Activated naive CD4-positive, alpha-beta T cell treated with anti-CD3 and anti-CD28 coated beads for 36 hours (primary cell): ENCODE results near the gene IRF2. TPM values are rescaled to one million over a fixed set of nuclear protein-coding genes. Genes with fewer than 3 reads are reported as not detected.

Experiments used
- CTCF ChIA-PET: fragments of 350-600 bp; sonication (Branson Sonifier 250); formaldehyde crosslinking; loops from one replicate; lab custom pipeline; 2021; ENCODE audit warnings: antibody characterized with exemption; lab: Charles Lee
- DNase-seq: peaks from one replicate; pipeline ENCODE4 v3.0.0-alpha.2; 2020
- H3K27ac Mint-ChIP-seq: one replicate; pipeline ENCODE4 v1.8.0; 2021; ENCODE audit warnings: mild to moderate bottlenecking, mixed read lengths
- H3K27me3 Mint-ChIP-seq: one replicate; pipeline ENCODE4 v1.8.0; 2021; ENCODE audit warnings: low read depth, mixed read lengths
- H3K36me3 Mint-ChIP-seq: one replicate; pipeline ENCODE4 v1.8.0; 2021; ENCODE audit warnings: low read depth, mixed read lengths
- H3K4me1 Mint-ChIP-seq: one replicate; pipeline ENCODE4 v1.8.0; 2021; ENCODE audit warnings: low read depth, mixed read lengths
- H3K4me3 Mint-ChIP-seq: one replicate; pipeline ENCODE4 v1.8.0; 2021; ENCODE audit warnings: mild to moderate bottlenecking, moderate library complexity, mixed read lengths
- H3K9me3 Mint-ChIP-seq: one replicate; pipeline ENCODE4 v1.8.0; 2021; ENCODE audit warnings: mixed read lengths
- intact Hi-C: fragments of 100-400 bp; cut with micrococcal nuclease; formaldehyde crosslinking; loops from one replicate; pipeline ENCODE4 v1.15.1; 2023
- total RNA-seq, 2 experiments: library from RNA; stranded (reverse); gene quantifications; one replicate each; pipeline ENCODE4 v1.2.3, GENCODE V29; 2021

Gene IRF2
- total RNA-seq, 2 experiments from 2014 or later: 37.3 to 38.3 TPM

DNA sequence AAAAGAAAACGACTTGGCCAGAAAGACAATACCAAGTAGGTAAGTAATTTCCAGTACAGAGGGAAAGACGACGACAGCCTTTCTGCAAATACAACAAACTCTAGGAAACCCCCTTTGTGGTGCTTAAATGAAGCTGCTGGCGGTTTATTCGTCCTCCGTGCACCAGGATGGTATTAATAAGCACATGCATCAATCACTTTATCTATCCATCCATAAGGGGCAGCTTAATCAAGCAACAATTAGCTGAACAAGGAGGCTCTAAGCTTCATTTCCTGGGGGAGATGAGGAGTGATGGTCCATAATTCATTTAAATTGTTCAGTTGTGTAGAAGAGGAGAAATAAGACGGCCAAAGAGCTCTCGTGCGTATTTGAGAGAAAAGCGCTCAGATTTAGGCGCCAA is 26.2 kb downstream of the IRF2 start:
- Mint-ChIP-seq H3K9me3 (no peaks in the 10 kb centered on the region), H3K36me3 (peaks cover 4% of the 10 kb centered on the region), H3K4me3 (no peak overlapping the region), H3K27ac (no peak overlapping the region), H3K27me3 (no peaks in the 10 kb centered on the region), H3K4me1 (peaks cover 68% of the 10 kb centered on the region)
- CTCF ChIA-PET: interaction anchor here (1.1 to 1.6 kb wide), 2 partner anchors 120 to 184 kb away, joined by 3 to 4 read pairs; no protein-coding TSS in a partner anchor
- intact Hi-C loops: no loop called here
- no peak for DNase-seq

- DNase-seq: no peak
- intact Hi-C loops: no loop called here
- no peaks in the 10 kb centered on the region for H3K9me3 Mint-ChIP-seq
- H3K27me3 Mint-ChIP-seq: no peaks in the 10 kb centered on the region
- H3K27ac Mint-ChIP-seq: no peak overlapping the region
- H3K36me3 Mint-ChIP-seq: peaks cover 4% of the 10 kb centered on the region
- CTCF ChIA-PET: interaction anchor here (1.6 kb wide), 1 partner anchor 184 kb away, joined by 4 read pairs; no protein-coding TSS in a partner anchor
- no peak overlapping the region for H3K4me3 Mint-ChIP-seq
- peaks cover 71% of the 10 kb centered on the region for H3K4me1 Mint-ChIP-seq
These were observed 26.7 kb downstream of the IRF2 start for GRCh38 chr4:184447664-184448063.

GRCh38 chr4:184446132-184446658 is 28.2 kb downstream of the IRF2 start:
- Mint-ChIP-seq H3K4me1 (peaks cover 82% of the 10 kb centered on the region), H3K27me3 (no peaks in the 10 kb centered on the region), H3K36me3 (peaks cover 4% of the 10 kb centered on the region), H3K4me3 (no peak overlapping the region), H3K27ac (no peak overlapping the region), H3K9me3 (no peaks in the 10 kb centered on the region)
- DNase-seq: no peak
- CTCF ChIA-PET: no interaction called here
- intact Hi-C loops: no loop called here

DNA sequence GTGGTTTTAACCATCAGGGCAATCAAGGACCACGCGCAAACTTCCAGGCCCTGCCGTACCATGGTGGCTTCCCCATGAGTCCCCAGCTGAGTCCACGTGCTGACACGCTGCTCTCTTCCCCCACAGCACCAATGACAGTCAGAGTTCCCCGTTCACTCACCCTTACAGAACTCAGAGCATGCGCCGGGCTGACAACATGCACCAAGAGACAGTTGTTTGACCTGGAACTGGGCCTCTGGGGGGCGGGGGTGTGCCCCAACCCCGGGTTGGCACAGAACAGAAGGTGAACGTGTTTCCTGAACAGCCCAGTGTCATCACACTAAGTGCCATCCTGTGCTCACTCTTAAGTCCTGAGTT is 29.4 kb downstream of the IRF2 start:
- no peaks in the 10 kb centered on the region for H3K9me3 Mint-ChIP-seq
- peak; percentile 59 for DNase-seq
- CTCF ChIA-PET: no interaction called here
- intact Hi-C loops: no loop called here
- H3K4me3 Mint-ChIP-seq: no peak overlapping the region
- no peaks in the 10 kb centered on the region for H3K27me3 Mint-ChIP-seq
- H3K27ac Mint-ChIP-seq: no peak overlapping the region
- peaks cover 85% of the 10 kb centered on the region for H3K4me1 Mint-ChIP-seq
- H3K36me3 Mint-ChIP-seq: peaks cover 4% of the 10 kb centered on the region

- H3K36me3 Mint-ChIP-seq: peaks cover 4% of the 10 kb centered on the region
- H3K4me1 Mint-ChIP-seq: peaks cover 83% of the 10 kb centered on the region
- intact Hi-C loops: no loop called here
- no peaks in the 10 kb centered on the region for H3K27me3 Mint-ChIP-seq
- no peak overlapping the region for H3K4me3 Mint-ChIP-seq
- DNase-seq: no peak
- H3K9me3 Mint-ChIP-seq: no peaks in the 10 kb centered on the region
- no peak overlapping the region for H3K27ac Mint-ChIP-seq
- CTCF ChIA-PET: no interaction called here
These were observed 30.0 kb downstream of the IRF2 start for GRCh38 chr4:184444215-184444952.

DNA sequence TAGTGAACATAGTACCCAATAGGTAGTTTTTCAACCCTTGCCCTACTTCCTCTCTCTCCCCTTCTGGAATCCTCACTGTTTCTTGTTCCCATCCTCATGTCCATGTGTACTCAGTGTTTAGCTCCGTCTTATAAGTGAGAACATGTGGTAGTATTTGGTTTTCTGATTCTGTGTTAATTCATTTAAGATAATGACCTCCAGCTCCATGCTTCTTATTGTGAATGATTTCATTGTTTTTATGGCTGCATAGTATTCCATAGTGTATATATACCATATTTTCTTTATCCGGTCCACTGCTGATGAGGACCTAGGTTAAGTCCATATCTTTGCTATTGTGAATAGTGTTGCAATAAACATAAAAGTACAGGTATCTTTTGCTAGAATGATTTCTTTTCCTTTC is 31.0 kb downstream of the IRF2 start:
- intact Hi-C loops: no loop called here
- Mint-ChIP-seq H3K4me1 (peaks cover 82% of the 10 kb centered on the region), H3K27me3 (no peaks in the 10 kb centered on the region), H3K9me3 (no peaks in the 10 kb centered on the region), H3K36me3 (peaks cover 1% of the 10 kb centered on the region), H3K4me3 (no peak overlapping the region), H3K27ac (no peak overlapping the region)
- CTCF ChIA-PET: interaction anchor here (0.7 kb wide), 1 partner anchor 15 kb away, joined by 3 read pairs; no protein-coding TSS in a partner anchor
- no peak for DNase-seq

- Mint-ChIP-seq H3K27ac (no peak overlapping the region), H3K9me3 (no peaks in the 10 kb centered on the region), H3K4me3 (no peak overlapping the region), H3K4me1 (peaks cover 83% of the 10 kb centered on the region), H3K36me3 (no peaks in the 10 kb centered on the region), H3K27me3 (no peaks in the 10 kb centered on the region)
- CTCF ChIA-PET: no interaction called here
- DNase-seq: no peak
- intact Hi-C loops: no loop called here
These were observed 32.1 kb downstream of the IRF2 start for GRCh38 chr4:184442314-184442635.

DNA sequence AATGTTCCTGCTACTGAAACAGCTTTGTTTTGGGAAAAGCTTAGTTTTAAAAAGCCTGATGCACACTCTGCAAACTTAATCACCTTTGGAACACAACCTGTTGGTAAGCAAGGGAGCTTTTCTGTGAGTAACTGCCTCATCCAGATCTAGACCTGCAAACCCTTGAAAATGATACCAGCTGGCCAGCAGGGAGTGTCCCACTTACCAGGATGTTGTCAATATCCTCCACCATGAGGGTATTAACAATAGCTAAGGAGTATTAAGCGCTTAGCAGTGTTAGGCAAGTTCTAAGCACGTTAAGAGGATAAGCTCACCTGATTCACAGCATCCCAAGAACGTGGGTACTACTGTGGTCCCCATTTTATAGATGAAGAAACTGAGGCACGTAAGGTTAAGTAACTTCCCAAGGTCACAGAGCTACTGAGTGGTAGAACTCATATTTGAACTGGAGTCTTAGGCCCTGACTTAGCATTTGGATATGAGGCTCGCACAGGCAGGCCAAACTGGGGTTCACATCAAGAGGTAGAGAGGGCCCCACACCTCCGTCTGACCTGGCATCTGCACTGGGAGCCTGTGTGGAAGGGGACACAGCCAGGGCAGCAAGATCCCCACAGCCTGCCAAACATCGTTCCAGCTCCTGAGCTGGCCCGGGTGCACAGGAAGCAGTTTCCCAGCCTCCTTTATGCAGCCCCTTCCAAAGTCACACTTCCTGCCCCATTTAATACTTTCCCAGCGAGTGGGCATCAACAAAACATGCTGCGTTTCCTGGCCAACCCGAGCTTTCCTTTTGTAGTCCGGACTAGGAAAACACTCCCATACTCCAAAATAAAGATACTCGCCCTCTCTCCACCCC is 32.7 kb downstream of the IRF2 start:
- H3K36me3 Mint-ChIP-seq: no peaks in the 10 kb centered on the region
- H3K27ac Mint-ChIP-seq: no peak overlapping the region
- H3K4me1 Mint-ChIP-seq: peaks cover 82% of the 10 kb centered on the region
- no peaks in the 10 kb centered on the region for H3K9me3 Mint-ChIP-seq
- DNase-seq: no peak
- no peaks in the 10 kb centered on the region for H3K27me3 Mint-ChIP-seq
- no peak overlapping the region for H3K4me3 Mint-ChIP-seq
- intact Hi-C loops: no loop called here
- CTCF ChIA-PET: interaction anchor here (1.0 kb wide), 1 partner anchor 178 kb away, joined by 3 read pairs; no protein-coding TSS in a partner anchor

GRCh38 chr4:184440595-184441358 is 33.6 kb downstream of the IRF2 start:
- H3K36me3 Mint-ChIP-seq: no peaks in the 10 kb centered on the region
- H3K27ac Mint-ChIP-seq: no peak overlapping the region
- CTCF ChIA-PET: interaction anchor here (0.7 to 1.0 kb wide), 2 partner anchors 36 to 178 kb away, joined by 3 to 4 read pairs; no protein-coding TSS in a partner anchor
- no peak overlapping the region for H3K4me3 Mint-ChIP-seq
- peaks cover 78% of the 10 kb centered on the region for H3K4me1 Mint-ChIP-seq
- H3K27me3 Mint-ChIP-seq: no peaks in the 10 kb centered on the region
- intact Hi-C loops: no loop called here
- no peaks in the 10 kb centered on the region for H3K9me3 Mint-ChIP-seq
- no peak for DNase-seq

- no peak for DNase-seq
- Mint-ChIP-seq H3K4me3 (no peak overlapping the region), H3K27ac (no peak overlapping the region), H3K9me3 (no peaks in the 10 kb centered on the region), H3K27me3 (no peaks in the 10 kb centered on the region), H3K4me1 (peaks cover 72% of the 10 kb centered on the region), H3K36me3 (no peaks in the 10 kb centered on the region)
- intact Hi-C loops: no loop called here
- CTCF ChIA-PET: interaction anchor here (0.7 to 0.8 kb wide), 2 partner anchors 12 to 37 kb away, joined by 3 to 4 read pairs; no protein-coding TSS in a partner anchor
These were observed 34.3 kb downstream of the IRF2 start for GRCh38 chr4:184439856-184440594.

DNA sequence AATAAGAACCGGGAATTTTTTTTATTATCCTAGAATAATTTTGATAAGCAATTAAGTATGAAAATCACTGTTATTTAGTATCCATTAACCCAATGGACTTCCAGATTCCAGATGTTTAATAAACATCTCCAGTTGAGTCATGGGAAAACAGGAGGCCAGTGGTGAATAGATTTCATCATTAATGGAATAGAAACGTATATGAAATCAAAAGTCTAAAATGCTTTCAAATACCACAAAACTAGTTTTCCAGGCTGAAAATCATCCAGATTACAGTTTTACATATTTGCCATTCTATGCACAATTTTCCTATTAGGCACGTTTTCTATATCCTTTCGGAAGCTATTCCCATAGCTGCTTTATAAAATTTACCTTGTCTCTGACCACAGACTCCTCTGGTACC is 35.0 kb downstream of the IRF2 start:
- Mint-ChIP-seq H3K27me3 (no peaks in the 10 kb centered on the region), H3K4me1 (peaks cover 66% of the 10 kb centered on the region)
- intact Hi-C loops: no loop called here

More for the DNA sequence above, 35.0 kb downstream of the IRF2 start:
- no peak overlapping the region for H3K27ac Mint-ChIP-seq
- CTCF ChIA-PET: interaction anchor here (0.8 kb wide), 1 partner anchor 11 kb away, joined by 3 read pairs; no protein-coding TSS in a partner anchor
- DNase-seq: no peak
- H3K36me3 Mint-ChIP-seq: no peaks in the 10 kb centered on the region
- no peaks in the 10 kb centered on the region for H3K9me3 Mint-ChIP-seq
- H3K4me3 Mint-ChIP-seq: no peak overlapping the region
